T-helper 1 cell treated with Interleukin-12 subunit alpha and Interleukin-12 subunit beta and Interleukin-4 antibody, amounts not matched to agents 30 μg/mL and 1 μg/mL, for 36 hours (primary cell): ENCODE results near the gene PRRG4.
A peak's percentile ranks its signal among the peaks of the same experiment; 100 is the strongest.
"Not testable (repeated sequence)": the region's sequence is repeated elsewhere in the genome, so short reads cannot be mapped to it uniquely, and the experiment has no call there.

ENCODE experiments used
- H3K27ac Mint-ChIP-seq: one replicate; pipeline ENCODE4 v1.8.0; 2021; ENCODE audit warnings: mild to moderate bottlenecking, mixed read lengths
- H3K27me3 Mint-ChIP-seq: one replicate; pipeline ENCODE4 v1.8.0; 2021; ENCODE audit warnings: low read depth, mixed read lengths
- H3K36me3 Mint-ChIP-seq: one replicate; pipeline ENCODE4 v1.8.0; 2021; ENCODE audit warnings: low read depth, mixed read lengths
- H3K4me1 Mint-ChIP-seq: one replicate; pipeline ENCODE4 v1.8.0; 2021; ENCODE audit warnings: low read depth, mixed read lengths
- H3K4me3 Mint-ChIP-seq: one replicate; pipeline ENCODE4 v1.8.0; 2021; ENCODE audit warnings: mild to moderate bottlenecking, moderate library complexity, mixed read lengths
- H3K9me3 Mint-ChIP-seq: one replicate; pipeline ENCODE4 v1.8.0; 2021; ENCODE audit warnings: mixed read lengths

The PRRG4 gene

GRCh38 chr11:32820497-32820896 lies 9.2 kb upstream of the PRRG4 start:
- Mint-ChIP-seq H3K27me3 (peaks cover 8% of the 10 kb centered on the region), H3K9me3 (no peaks in the 10 kb centered on the region), H3K36me3 (no peaks in the 10 kb centered on the region), H3K4me1 (peaks cover 15% of the 10 kb centered on the region), H3K27ac (no peak overlapping the region), H3K4me3 (no peak overlapping the region)

- Mint-ChIP-seq H3K27me3 (peaks cover 4% of the 10 kb centered on the region), H3K4me1 (peaks cover 15% of the 10 kb centered on the region), H3K9me3 (no peaks in the 10 kb centered on the region), H3K36me3 (no peaks in the 10 kb centered on the region), H3K4me3 (no peak overlapping the region), H3K27ac (no peak overlapping the region)
These were observed 8.2 kb upstream of the PRRG4 start for GRCh38 chr11:32821517-32821916.

- H3K27me3 Mint-ChIP-seq = peaks cover 4% of the 10 kb centered on the region
- no peak overlapping the region for H3K4me3 Mint-ChIP-seq
- H3K4me1 Mint-ChIP-seq = peaks cover 15% of the 10 kb centered on the region
- no peaks in the 10 kb centered on the region for H3K9me3 Mint-ChIP-seq
- H3K27ac Mint-ChIP-seq = no peak overlapping the region
- no peaks in the 10 kb centered on the region for H3K36me3 Mint-ChIP-seq
These were observed 7.7 kb upstream of the PRRG4 start for GRCh38 chr11:32821917-32822560.

- H3K36me3 Mint-ChIP-seq, H3K27me3 Mint-ChIP-seq, H3K4me3 Mint-ChIP-seq, H3K9me3 Mint-ChIP-seq, H3K27ac Mint-ChIP-seq: not testable (repeated sequence)
- peaks cover 15% of the 10 kb centered on the region for H3K4me1 Mint-ChIP-seq
These were observed 6.1 kb upstream of the PRRG4 start for GRCh38 chr11:32823617-32824016.

GRCh38 chr11:32826113-32826512 lies 3.6 kb upstream of the PRRG4 start:
- no peaks in the 10 kb centered on the region for H3K9me3 Mint-ChIP-seq
- peaks cover 19% of the 10 kb centered on the region for H3K4me1 Mint-ChIP-seq
- no peak overlapping the region for H3K4me3 Mint-ChIP-seq
- peaks cover 10% of the 10 kb centered on the region for H3K27me3 Mint-ChIP-seq
- no peak overlapping the region for H3K27ac Mint-ChIP-seq
- no peaks in the 10 kb centered on the region for H3K36me3 Mint-ChIP-seq

- H3K9me3 Mint-ChIP-seq = no peaks in the 10 kb centered on the region
- H3K36me3 Mint-ChIP-seq = no peaks in the 10 kb centered on the region
- H3K27ac Mint-ChIP-seq = no peak overlapping the region
- H3K4me1 Mint-ChIP-seq = peaks cover 12% of the 10 kb centered on the region
- peaks cover 16% of the 10 kb centered on the region for H3K27me3 Mint-ChIP-seq
- no peak overlapping the region for H3K4me3 Mint-ChIP-seq
These were observed 2.5 kb upstream of the PRRG4 start for GRCh38 chr11:32827276-32827675.

- H3K4me1 Mint-ChIP-seq = peaks cover 8% of the 10 kb centered on the region
- H3K27me3 Mint-ChIP-seq = peaks cover 23% of the 10 kb centered on the region
- no peaks in the 10 kb centered on the region for H3K9me3 Mint-ChIP-seq
- H3K27ac Mint-ChIP-seq = peak overlapping the region; percentile 71
- no peaks in the 10 kb centered on the region for H3K36me3 Mint-ChIP-seq
- H3K4me3 Mint-ChIP-seq = peak overlapping the region; percentile 87
These were observed 509 bp upstream of the PRRG4 start for GRCh38 chr11:32829157-32829679.

- Mint-ChIP-seq H3K36me3 (no peaks in the 10 kb centered on the region), H3K4me1 (peaks cover 8% of the 10 kb centered on the region), H3K27me3 (peaks cover 23% of the 10 kb centered on the region), H3K9me3 (no peaks in the 10 kb centered on the region), H3K27ac (no peak overlapping the region), H3K4me3 (peak overlapping the region; percentile 44)
These were observed 649 bp downstream of the PRRG4 start for GRCh38 chr11:32830413-32830738.

- Mint-ChIP-seq H3K27ac (no peak overlapping the region), H3K4me3 (peak overlapping the region; percentile 44)
These were observed 1.1 kb downstream of the PRRG4 start for GRCh38 chr11:32830796-32831195.

GRCh38 chr11:32831221-32831620 lies 1.5 kb downstream of the PRRG4 start:
- peaks cover 8% of the 10 kb centered on the region for H3K4me1 Mint-ChIP-seq
- H3K9me3 Mint-ChIP-seq = no peaks in the 10 kb centered on the region
- peaks cover 23% of the 10 kb centered on the region for H3K27me3 Mint-ChIP-seq
- no peak overlapping the region for H3K27ac Mint-ChIP-seq
- no peaks in the 10 kb centered on the region for H3K36me3 Mint-ChIP-seq
- peak overlapping the region; percentile 44 for H3K4me3 Mint-ChIP-seq

More at GRCh38 chr11:32830796-32831195, 1.1 kb downstream of the PRRG4 start:
- H3K4me1 Mint-ChIP-seq = peaks cover 8% of the 10 kb centered on the region
- no peaks in the 10 kb centered on the region for H3K9me3 Mint-ChIP-seq
- no peaks in the 10 kb centered on the region for H3K36me3 Mint-ChIP-seq
- peaks cover 23% of the 10 kb centered on the region for H3K27me3 Mint-ChIP-seq

GRCh38 chr11:32833921-32834320 lies 4.2 kb downstream of the PRRG4 start:
- Mint-ChIP-seq H3K4me1 (peaks cover 7% of the 10 kb centered on the region), H3K4me3 (no peak overlapping the region), H3K27me3 (peaks cover 24% of the 10 kb centered on the region), H3K27ac (no peak overlapping the region), H3K9me3 (no peaks in the 10 kb centered on the region), H3K36me3 (no peaks in the 10 kb centered on the region)

GRCh38 chr11:32836946-32837345 lies 7.2 kb downstream of the PRRG4 start:
- Mint-ChIP-seq H3K4me3 (no peak overlapping the region), H3K4me1 (no peaks in the 10 kb centered on the region), H3K27me3 (peaks cover 14% of the 10 kb centered on the region), H3K27ac (no peak overlapping the region), H3K9me3 (no peaks in the 10 kb centered on the region), H3K36me3 (no peaks in the 10 kb centered on the region)

GRCh38 chr11:32838505-32839274 lies 9.0 kb downstream of the PRRG4 start:
- no peak overlapping the region for H3K4me3 Mint-ChIP-seq
- H3K9me3 Mint-ChIP-seq = no peaks in the 10 kb centered on the region
- H3K27me3 Mint-ChIP-seq = peaks cover 4% of the 10 kb centered on the region
- H3K27ac Mint-ChIP-seq = no peak overlapping the region
- H3K36me3 Mint-ChIP-seq = no peaks in the 10 kb centered on the region
- H3K4me1 Mint-ChIP-seq = no peaks in the 10 kb centered on the region

- Mint-ChIP-seq H3K9me3 (no peaks in the 10 kb centered on the region), H3K27me3 (peaks cover 4% of the 10 kb centered on the region), H3K4me3 (no peak overlapping the region), H3K27ac (no peak overlapping the region), H3K36me3 (no peaks in the 10 kb centered on the region), H3K4me1 (no peaks in the 10 kb centered on the region)
These were observed 9.6 kb downstream of the PRRG4 start for GRCh38 chr11:32839308-32839707.

- H3K4me3 Mint-ChIP-seq = no peak overlapping the region
- no peaks in the 10 kb centered on the region for H3K9me3 Mint-ChIP-seq
- no peaks in the 10 kb centered on the region for H3K4me1 Mint-ChIP-seq
- H3K36me3 Mint-ChIP-seq = no peaks in the 10 kb centered on the region
- H3K27me3 Mint-ChIP-seq = peaks cover 4% of the 10 kb centered on the region
- no peak overlapping the region for H3K27ac Mint-ChIP-seq
These were observed 10.9 kb downstream of the PRRG4 start for GRCh38 chr11:32840587-32840986.
